H1 (cell line): ENCODE data around the gene GRIA3. TPM values are rescaled to one million over a fixed set of nuclear protein-coding genes. Genes with fewer than 3 reads are reported as not detected.

Experiments used
- CTCF ChIA-PET: fragments of 300-600 bp; sonication (Branson Sonifier 250); formaldehyde crosslinking; loops from one replicate; lab custom pipeline; 2021; ENCODE audit not compliant: partially characterized antibody; lab: Charles Lee
- POLR2A ChIA-PET: fragments of 300-600 bp; sonication (Branson Sonifier 250); formaldehyde crosslinking; loops from one replicate; lab custom pipeline; 2021; ENCODE audit warnings: inconsistent platforms; ENCODE audit not compliant: partially characterized antibody; lab: Charles Lee
- DNase-seq, 2 experiments: peaks; one replicate each; pipeline versions ENCODE4 v3.0.0 to v3.0.0-alpha.2; 2010 to 2022; ENCODE audit warnings: low spot score in 2 of 2, low read depth in 1 of 2, mixed read lengths in 1 of 2
- FAIRE-seq: peaks from 2 replicates; lab custom pipeline; 2011; peaks lifted over from hg19 to GRCh38; lab: Jason Lieb, UNC
- H2AFZ ChIP-seq: 2 replicates; pipeline ENCODE4 v1.8.1; 2012; ENCODE audit warnings: low read length, inconsistent platforms
- H2AK5ac ChIP-seq: 2 replicates; pipeline ENCODE4 v1.6.1; 2013; ENCODE audit warnings: low read depth, low read length
- H2BK120ac ChIP-seq: replicated peaks from 2 replicates; pipeline ENCODE3; 2013; ENCODE audit warnings: low read depth, low read length, inconsistent platforms
- H2BK12ac ChIP-seq: 2 replicates; pipeline ENCODE4 v1.6.1; 2013; ENCODE audit warnings: low read depth, low read length
- H2BK15ac ChIP-seq: 2 replicates; pipeline ENCODE4 v1.6.1; 2013; ENCODE audit warnings: low read length
- H2BK20ac ChIP-seq: 2 replicates; pipeline ENCODE4 v1.6.1; 2013; ENCODE audit warnings: low read length
- H2BK5ac ChIP-seq: 2 replicates; pipeline ENCODE4 v1.6.1; 2013; ENCODE audit warnings: low read depth, low read length
- H3K14ac ChIP-seq: 2 replicates; pipeline ENCODE4 v1.6.1; 2013; ENCODE audit warnings: inconsistent platforms; ENCODE audit not compliant: insufficient read length
- H3K18ac ChIP-seq: 2 replicates; pipeline ENCODE4 v1.6.1; 2013; ENCODE audit warnings: low read length; ENCODE audit errors: extremely low read depth
- H3K23ac ChIP-seq: 2 replicates; pipeline ENCODE4 v1.6.1; 2013; ENCODE audit warnings: inconsistent platforms; ENCODE audit not compliant: insufficient read length
- H3K23me2 ChIP-seq: 2 replicates; pipeline ENCODE4 v1.6.1; 2013; ENCODE audit warnings: low read depth, low read length
- H3K27ac ChIP-seq: 2 replicates; pipeline ENCODE4 v1.6.1; 2011; ENCODE audit warnings: low read depth, low read length, inconsistent platforms
- H3K27me3 ChIP-seq, 4 experiments: replicated peaks in 1 of 4; 1 replicate in 1 of 4; 2 replicates in 3 of 4; pipeline versions ENCODE4 v1.6.1 to v1.8.1; 2011 to 2013; ENCODE audit warnings: low read length in 3 of 4, mild to moderate bottlenecking in 3 of 4, inconsistent platforms in 2 of 4, mixed read lengths in 2 of 4, moderate library complexity in 1 of 4; ENCODE audit not compliant: control insufficient read depth in 3 of 4, insufficient read depth in 3 of 4; ENCODE audit errors: extremely low read depth in 1 of 4
- H3K36me3 ChIP-seq, 4 experiments: 2 replicates each; pipeline versions ENCODE4 v1.6.1 to v1.8.1; 2011 to 2013; ENCODE audit warnings: mild to moderate bottlenecking in 4 of 4, low read length in 3 of 4, moderate library complexity in 2 of 4, control low read depth in 1 of 4, inconsistent platforms in 1 of 4; ENCODE audit not compliant: insufficient read depth in 4 of 4, control insufficient read depth in 2 of 4
- H3K4ac ChIP-seq: replicated peaks from 2 replicates; pipeline ENCODE3; 2013; ENCODE audit warnings: low read length, low read depth, mixed read lengths, inconsistent platforms; ENCODE audit not compliant: insufficient read length
- H3K4me1 ChIP-seq, 4 experiments: replicated peaks in 1 of 4; 1 replicate in 1 of 4; 2 replicates in 3 of 4; pipeline versions ENCODE4 v1.6.1 to v1.8.1; 2011 to 2013; ENCODE audit warnings: low read length in 3 of 4, inconsistent platforms in 2 of 4, mixed read lengths in 1 of 4; ENCODE audit not compliant: insufficient read depth in 4 of 4, control insufficient read depth in 3 of 4
- H3K4me2 ChIP-seq, 2 experiments: 2 replicates each; pipeline versions ENCODE4 v1.6.1 to v1.8.1; 2011 to 2013; ENCODE audit warnings: low read depth in 2 of 2, low read length in 2 of 2, control low read depth in 1 of 2, inconsistent platforms in 1 of 2, mild to moderate bottlenecking in 1 of 2; ENCODE audit not compliant: insufficient read depth in 1 of 2
- H3K4me3 ChIP-seq, 4 experiments: fragments of 200-600, 300-600 bp in 1 of 4; sonication (generic), shearing (Covaris generic), sonication (Bioruptor Twin) in 1 of 4; 2 replicates each; pipeline versions ENCODE4 v1.5.1 to v1.8.1; 2011 to 2016; ENCODE audit warnings: low read length in 4 of 4, low read depth in 3 of 4, control low read depth in 2 of 4, inconsistent platforms in 2 of 4, mild to moderate bottlenecking in 2 of 4, mixed read lengths in 1 of 4, moderate library complexity in 1 of 4; ENCODE audit not compliant: insufficient read depth in 2 of 4; ENCODE audit errors: extremely low read depth in 1 of 4
- H3K56ac ChIP-seq: replicated peaks from 2 replicates; pipeline ENCODE3; 2013; ENCODE audit warnings: low read depth, mild to moderate bottlenecking, mixed read lengths, low read length, inconsistent platforms; ENCODE audit not compliant: insufficient read length
- H3K79me1 ChIP-seq: 2 replicates; pipeline ENCODE4 v1.6.1; 2013; ENCODE audit warnings: low read depth, low read length, control low read depth
- H3K79me2 ChIP-seq, 2 experiments: 2 replicates each; pipeline versions ENCODE4 v1.6.1 to v1.8.1; 2012 to 2013; ENCODE audit warnings: low read length in 2 of 2, mild to moderate bottlenecking in 2 of 2, inconsistent platforms in 1 of 2; ENCODE audit not compliant: insufficient read depth in 2 of 2, control insufficient read depth in 1 of 2
- H3K9ac ChIP-seq, 4 experiments: replicated peaks in 1 of 4; 1 replicate in 1 of 4; 2 replicates in 3 of 4; pipeline versions ENCODE4 v1.6.1 to v1.8.1; 2011 to 2013; ENCODE audit warnings: low read depth in 3 of 4, low read length in 3 of 4, control low read depth in 2 of 4, mild to moderate bottlenecking in 2 of 4, moderate library complexity in 2 of 4, inconsistent platforms in 1 of 4; ENCODE audit errors: extremely low read depth in 1 of 4
- H3K9me3 ChIP-seq, 2 experiments: 2 replicates each; pipeline versions ENCODE4 v1.6.1 to v1.8.1; 2012 to 2013; ENCODE audit warnings: mild to moderate bottlenecking in 2 of 2, moderate library complexity in 2 of 2, control low read depth in 1 of 2, inconsistent platforms in 1 of 2, low read depth in 1 of 2, low read length in 1 of 2, mixed read lengths in 1 of 2; ENCODE audit not compliant: insufficient read depth in 2 of 2
- H4K20me1 ChIP-seq, 2 experiments: replicated peaks in 1 of 2; 2 replicates each; pipeline versions ENCODE3 to v1.8.1; 2011 to 2013; ENCODE audit warnings: inconsistent platforms in 2 of 2, low read length in 2 of 2, mild to moderate bottlenecking in 1 of 2; ENCODE audit not compliant: insufficient read depth in 2 of 2, control insufficient read depth in 1 of 2
- H4K5ac ChIP-seq: 2 replicates; pipeline ENCODE4 v1.6.1; 2013; ENCODE audit warnings: low read length, low read depth, mixed read lengths, inconsistent platforms; ENCODE audit not compliant: insufficient read length
- H4K8ac ChIP-seq: 2 replicates; pipeline ENCODE4 v1.8.0; 2013; ENCODE audit warnings: mild to moderate bottlenecking, moderate library complexity, low read length, inconsistent platforms; ENCODE audit not compliant: insufficient read depth; ENCODE audit errors: extremely low read depth
- H4K91ac ChIP-seq: replicated peaks from 2 replicates; pipeline ENCODE3; 2013; ENCODE audit warnings: low read length, mixed read lengths, inconsistent platforms; ENCODE audit not compliant: insufficient read length
- CREB1 ChIP-seq: IDR thresholded peaks from 2 replicates; pipeline ENCODE4 v1.6.1; 2012; ENCODE audit warnings: inconsistent platforms
- CTBP2 ChIP-seq: IDR thresholded peaks from 2 replicates; pipeline ENCODE4 v1.7.0; 2011; ENCODE audit warnings: borderline replicate concordance, mild to moderate bottlenecking, moderate library complexity, mixed read lengths, low read length; ENCODE audit not compliant: insufficient read depth, insufficient read length
- JUN ChIP-seq: IDR thresholded peaks from 2 replicates; pipeline ENCODE4 v1.6.1; 2011; ENCODE audit warnings: low read depth, mild to moderate bottlenecking, improper control_type of control experiment, low read length
- KDM4A ChIP-seq: IDR thresholded peaks from one replicate; pipeline ENCODE4 v1.7.1; 2012; ENCODE audit warnings: low read depth, mild to moderate bottlenecking, moderate library complexity, low read length, inconsistent platforms; ENCODE audit not compliant: severe bottlenecking
- RNF2 ChIP-seq: fragments of 200-900, 300-1000 bp; sonication (generic); IDR thresholded peaks from 2 replicates; pipeline ENCODE4 v1.7.1; 2016; ENCODE audit warnings: borderline replicate concordance, low read depth, mild to moderate bottlenecking, antibody characterized with exemption, low read length; ENCODE audit not compliant: poor library complexity, severe bottlenecking; ENCODE audit errors: missing control alignments
- SIX5 ChIP-seq: IDR thresholded peaks from 2 replicates; pipeline ENCODE4 v1.6.1; 2011; ENCODE audit warnings: mild to moderate bottlenecking, low read depth, low read length
- TBP ChIP-seq: IDR thresholded peaks from 2 replicates; pipeline ENCODE4 v1.6.1; 2011; ENCODE audit warnings: low read depth, low read length, improper control_type of control experiment
- WGBS, 2 experiments: shearing (Covaris generic) in 1 of 2; methylation state at CpG; one replicate each; pipeline versions ENCODE4 v1.1.6 to v1.1.7; 2013 to 2015; ENCODE audit warnings: low lambda C conversion rate in 2 of 2, mixed read lengths in 2 of 2, inconsistent platforms in 1 of 2, low coverage in 1 of 2, missing lambda C conversion rate in 1 of 2; ENCODE audit not compliant: insufficient replicate concordance in 2 of 2, insufficient coverage in 1 of 2, insufficient read length in 1 of 2; ENCODE audit errors: extremely low coverage in 1 of 2, missing lambda C conversion rate in 1 of 2; 5-methylcytosine and 5-hydroxymethylcytosine counted together
- polyA plus RNA-seq, 7 experiments: library from polyadenylated mRNA; depleted of rRNA in 3 of 7; stranded (reverse) in 5 of 7; unstranded in 2 of 7; fragments of >200 nt in 5 of 7; fragments of 200-250 nt in 2 of 7; gene quantifications; 1 replicate in 5 of 7; 2 replicates in 1 of 7; 4 replicates in 1 of 7; pipeline versions ENCODE4 v1.2.1 to v1.2.3, GENCODE V29; 2011 to 2013; ENCODE audit warnings: missing spikeins in 2 of 7, mixed read lengths in 2 of 7
- total RNA-seq: library from RNA; stranded (reverse); fragmentation: NEBNext Ultra II Directional; extraction: Animal tissue kit (Norgen Biotek cat#: 25700); gene quantifications from 2 replicates; pipeline ENCODE4 v1.2.1, GENCODE V29; 2021

Gene GRIA3
- total and polyA plus RNA-seq, 2 of the 8 experiments (the other 6 are each of a cell fraction or from before 2014, with no cell fraction given), result 2.6 to 3.0 TPM

DNA sequence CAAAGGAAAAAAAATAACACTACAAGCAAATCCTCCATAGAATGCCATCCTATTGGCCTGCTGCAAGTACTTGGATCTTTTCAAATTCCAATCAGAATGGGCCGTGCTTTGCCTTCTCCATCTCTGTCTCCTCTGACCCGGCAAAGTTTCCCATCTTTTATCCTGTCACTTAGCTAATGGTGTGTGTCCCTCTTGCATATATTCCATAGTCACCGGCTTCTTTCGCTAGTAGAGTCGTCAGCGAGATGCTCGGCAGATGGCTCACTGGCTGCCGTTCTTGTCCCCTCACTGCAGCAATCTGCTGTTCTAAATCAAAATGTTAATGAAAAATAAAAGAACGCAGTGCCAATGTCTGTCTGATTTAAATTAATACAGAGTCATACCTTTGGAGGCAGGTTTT is 22.1 kb downstream of the GRIA3 start:
- Histone ChIP-seq H3K36me3 (no peaks in the 10 kb centered on the region), H3K27ac (no peak overlapping the region), H3K79me1 (no peaks in the 10 kb centered on the region), H3K79me2 (no peaks in the 10 kb centered on the region), H3K18ac (no peak overlapping the region), H3K56ac (no peak overlapping the region), H3K14ac (no peak overlapping the region), H3K23ac (no peak overlapping the region), H4K8ac (no peak overlapping the region)
- CTCF ChIA-PET, result no interaction called here
- TF ChIP-seq KDM4A (no peak), TBP (no peak), CTBP2 (no peak), RNF2 (no peak), SIX5 (no peak), JUN (no peak), CREB1 (no peak)
- TF ChIP-seq, all 59 proteins: peak for 0
- Histone ChIP-seq H4K91ac (no peak overlapping the region), H3K27me3 (no peaks in the 10 kb centered on the region), H2BK5ac (no peak overlapping the region), H2BK20ac (no peak overlapping the region), H2AFZ (no peak overlapping the region), H3K23me2 (no peaks in the 10 kb centered on the region), H3K4me2 (no peak overlapping the region), H4K5ac (no peak overlapping the region), H3K4me3 (no peak overlapping the region), H2BK12ac (no peak overlapping the region), H3K4me1 (no peaks in the 10 kb centered on the region), H2BK120ac (no peak overlapping the region), H2BK15ac (no peak overlapping the region), H4K20me1 (no peaks in the 10 kb centered on the region), H3K4ac (no peak overlapping the region), H3K9me3 (no peaks in the 10 kb centered on the region), H2AK5ac (no peak overlapping the region), H3K9ac (no peak overlapping the region)
- DNase-seq, result no peak
- POLR2A ChIA-PET, result no interaction called here
- no peak for FAIRE-seq
- WGBS, 2 experiments, result 89% methylated on average over 4 of the region's 9 CpGs; no CpG with 5 or more reads in 1 of the 2 experiments
